HG02870 (cell line): Measurements from ENCODE around the gene LDB1.

Experiments used
- ATAC-seq: cut with Tn5 transposase; IDR thresholded peaks from one replicate; pipeline ENCODE4 v1.9.1; 2021; ENCODE audit warnings: mild to moderate bottlenecking, moderate library complexity; ENCODE audit not compliant: unreplicated experiment

The LDB1 gene

GRCh38 chr10:102120142-102120990 lies at the start of gene LDB1:
TSS of gene LDB1 (minus strand) at chr10:102120368. CDS start at chr10:102120110, 258 bp downstream.
- ATAC-seq = peak; percentile 43

- no peak for ATAC-seq
Measured at GRCh38 chr10:102167861-102168260, 47.7 kb upstream of the LDB1 start.

- no peak for ATAC-seq
Measured at GRCh38 chr10:102163342-102163989, 43.3 kb upstream of the LDB1 start.

- ATAC-seq = no peak
Measured at GRCh38 chr10:102159831-102160230, 39.7 kb upstream of the LDB1 start.

- ATAC-seq = no peak
Measured at GRCh38 chr10:102159051-102159597, 39.0 kb upstream of the LDB1 start.

- no peak for ATAC-seq
Measured at GRCh38 chr10:102157224-102157623, 37.1 kb upstream of the LDB1 start.

- no peak for ATAC-seq
Measured at GRCh38 chr10:102154466-102155116, 34.4 kb upstream of the LDB1 start.

- ATAC-seq = no peak
Measured at GRCh38 chr10:102153093-102153620, 33.0 kb upstream of the LDB1 start.

- ATAC-seq = no peak
Measured at GRCh38 chr10:102152545-102152890, 32.4 kb upstream of the LDB1 start.

- ATAC-seq = peak; percentile 90
Measured at GRCh38 chr10:102151774-102152544, 31.8 kb upstream of the LDB1 start, which contains the start of gene NOLC1. TSS of gene NOLC1 (plus strand) at chr10:102152389. CDS start at chr10:102152411, 22 bp downstream.

- ATAC-seq = no peak
Measured at GRCh38 chr10:102150970-102151773, 31.0 kb upstream of the LDB1 start.

- no peak for ATAC-seq
Measured at GRCh38 chr10:102148275-102148674, 28.1 kb upstream of the LDB1 start.

GRCh38 chr10:102147561-102147960 lies 27.4 kb upstream of the LDB1 start:
- no peak for ATAC-seq

GRCh38 chr10:102146971-102147428 lies 26.8 kb upstream of the LDB1 start:
- no peak for ATAC-seq

- ATAC-seq = no peak
Measured at GRCh38 chr10:102141583-102142107, 21.5 kb upstream of the LDB1 start.

- ATAC-seq = no peak
Measured at GRCh38 chr10:102140913-102141540, 20.9 kb upstream of the LDB1 start.

GRCh38 chr10:102140218-102140617 lies 20.1 kb upstream of the LDB1 start:
- no peak for ATAC-seq

GRCh38 chr10:102139281-102140110 lies 19.3 kb upstream of the LDB1 start:
- ATAC-seq = no peak
